WTC11 (cell line): ENCODE results near the gene CLIC5. TPM values are rescaled to one million over a fixed set of nuclear protein-coding genes. Genes with fewer than 3 reads are reported as not detected.

Experiments used
- ATAC-seq: fragments of 200-7000 bp; cut with Tn5 transposase; 2 replicates; pipeline ENCODE4 v1.10.0; 2021; ENCODE audit warnings: mild to moderate bottlenecking, moderate library complexity
- CTCF ChIA-PET: fragments of 300-600 bp; sonication (Branson Sonifier 250); formaldehyde crosslinking; loops from one replicate; lab custom pipeline; 2021; ENCODE audit warnings: antibody characterized with exemption; lab: Charles Lee
- POLR2A ChIA-PET: fragments of 350-600 bp; sonication (Branson Sonifier 250); formaldehyde crosslinking; loops from one replicate; lab custom pipeline; 2021; ENCODE audit warnings: antibody characterized with exemption; lab: Charles Lee
- DNase-seq: peaks from one replicate; pipeline ENCODE4 v3.0.0; 2021; ENCODE audit warnings: low spot score
- H3K27ac Mint-ChIP-seq: 2 replicates; pipeline ENCODE4 v1.8.0; 2021; ENCODE audit warnings: mixed read lengths
- H3K27me3 Mint-ChIP-seq: 2 replicates; pipeline ENCODE4 v1.8.0; 2021; ENCODE audit warnings: low read depth, mild to moderate bottlenecking, moderate library complexity, mixed read lengths
- H3K36me3 Mint-ChIP-seq: 2 replicates; pipeline ENCODE4 v1.8.0; 2021; ENCODE audit warnings: mixed read lengths
- H3K4me1 Mint-ChIP-seq: 2 replicates; pipeline ENCODE4 v1.8.0; 2022; ENCODE audit warnings: mixed read lengths
- H3K4me3 Mint-ChIP-seq: 2 replicates; pipeline ENCODE4 v1.8.0; 2021; ENCODE audit warnings: mild to moderate bottlenecking, moderate library complexity, mixed read lengths
- H3K9me3 Mint-ChIP-seq: 2 replicates; pipeline ENCODE4 v1.8.0; 2021; ENCODE audit warnings: mixed read lengths
- ATF2 ChIP-seq: sonication (generic); formaldehyde crosslinking; IDR thresholded peaks from 2 replicates; pipeline ENCODE4 v1.8.1; 2022; ENCODE audit warnings: low read depth, missing genetic modification reagents, borderline replicate concordance
- ATF6 ChIP-seq: sonication (generic); formaldehyde crosslinking; IDR thresholded peaks from 2 replicates; pipeline ENCODE4 v1.8.1; 2023; ENCODE audit warnings: mild to moderate bottlenecking, missing genetic modification reagents
- EMX1 ChIP-seq: fragments of 250-450 bp; sonication (Bioruptor Pico); IDR thresholded peaks from 2 replicates; pipeline ENCODE4 v1.8.0; 2021; ENCODE audit warnings: mild to moderate bottlenecking
- FOXK1 ChIP-seq: sonication (generic); formaldehyde crosslinking; IDR thresholded peaks from 2 replicates; pipeline ENCODE4 v1.8.0; 2022; ENCODE audit warnings: mild to moderate bottlenecking, moderate library complexity, missing genetic modification reagents
- HMGXB4 ChIP-seq: sonication (generic); formaldehyde crosslinking; IDR thresholded peaks from 2 replicates; pipeline ENCODE4 v1.8.1; 2023; ENCODE audit warnings: mild to moderate bottlenecking, moderate library complexity, missing genetic modification reagents
- IRF2 ChIP-seq: sonication (generic); formaldehyde crosslinking; IDR thresholded peaks from 2 replicates; pipeline ENCODE4 v1.8.0; 2022; ENCODE audit warnings: low read depth, missing genetic modification reagents, borderline replicate concordance
- JUN ChIP-seq: sonication (generic); formaldehyde crosslinking; IDR thresholded peaks from 2 replicates; pipeline ENCODE4 v1.8.0; 2023; ENCODE audit warnings: mild to moderate bottlenecking, missing genetic modification reagents
- KAT7 ChIP-seq: sonication (generic); formaldehyde crosslinking; IDR thresholded peaks from 2 replicates; pipeline ENCODE4 v1.8.1; 2023; ENCODE audit warnings: missing genetic modification reagents, mild to moderate bottlenecking, borderline replicate concordance
- MAX ChIP-seq: sonication (generic); formaldehyde crosslinking; IDR thresholded peaks from 2 replicates; pipeline ENCODE4 v1.8.0; 2022; ENCODE audit warnings: mild to moderate bottlenecking, missing genetic modification reagents
- MLX ChIP-seq: sonication (generic); formaldehyde crosslinking; IDR thresholded peaks from 2 replicates; pipeline ENCODE4 v1.8.1; 2023; ENCODE audit warnings: mild to moderate bottlenecking, missing genetic modification reagents, moderate library complexity
- NFATC4 ChIP-seq: fragments of 250-450 bp; sonication (Bioruptor Pico); IDR thresholded peaks from 2 replicates; pipeline ENCODE4 v1.9.0; 2021; ENCODE audit warnings: mild to moderate bottlenecking
- NFYB ChIP-seq: sonication (generic); formaldehyde crosslinking; conservative IDR thresholded peaks from 2 replicates; pipeline ENCODE4 v1.8.0; 2022; ENCODE audit warnings: low read depth, missing genetic modification reagents
- STAT6 ChIP-seq: sonication (generic); formaldehyde crosslinking; conservative IDR thresholded peaks from 2 replicates; pipeline ENCODE4 v1.8.1; 2023; ENCODE audit warnings: mild to moderate bottlenecking, low read depth, missing genetic modification reagents, moderate library complexity
- USF2 ChIP-seq: sonication (generic); formaldehyde crosslinking; IDR thresholded peaks from 2 replicates; pipeline ENCODE4 v1.8.1; 2023; ENCODE audit warnings: mild to moderate bottlenecking, missing genetic modification reagents, moderate library complexity
- ZBTB43 ChIP-seq: sonication (generic); formaldehyde crosslinking; IDR thresholded peaks from 2 replicates; pipeline ENCODE4 v1.8.1; 2023; ENCODE audit warnings: mild to moderate bottlenecking, missing genetic modification reagents
- ZNF121 ChIP-seq: sonication (generic); formaldehyde crosslinking; IDR thresholded peaks from 2 replicates; pipeline ENCODE4 v1.8.0; 2023; ENCODE audit warnings: missing genetic modification reagents
- ZNF232 ChIP-seq: sonication (generic); formaldehyde crosslinking; IDR thresholded peaks from 2 replicates; pipeline ENCODE4 v1.8.0; 2022; ENCODE audit warnings: mild to moderate bottlenecking, missing genetic modification reagents
- ZNF671 ChIP-seq: fragments of 250-450 bp; sonication (Bioruptor Pico); IDR thresholded peaks from 2 replicates; pipeline ENCODE4 v1.8.0; 2021; ENCODE audit warnings: mild to moderate bottlenecking
- total RNA-seq: library from RNA; stranded (reverse); gene quantifications from 3 replicates; pipeline ENCODE4 v1.2.3, GENCODE V29; 2021

Gene CLIC5
- total RNA-seq, 1 experiment from 2014 or later: 0.22 TPM

- TF ChIP-seq MLX (CRISPR knock-in tag) (no peak), JUN (CRISPR knock-in tag) (no peak), ZNF121 (CRISPR knock-in tag) (no peak)
Observed at GRCh38 chr6:46035242-46035641, 19.6 kb upstream of the CLIC5 start (continued).

- ChIA-PET CTCF (interaction anchor here (0.6 to 1.0 kb wide), 2 partner anchors 102 to 311 kb away, joined by 3 to 4 read pairs; no protein-coding TSS in a partner anchor), POLR2A (interaction anchor here (0.6 kb wide), 1 partner anchor 68 kb away, joined by 5 read pairs; no protein-coding TSS in a partner anchor)
- Mint-ChIP-seq H3K9me3 (no peaks in the 10 kb centered on the region), H3K4me1 (peaks cover 12% of the 10 kb centered on the region), H3K36me3 (no peaks in the 10 kb centered on the region), H3K27ac (peak overlapping the region; percentile 77), H3K27me3 (no peaks in the 10 kb centered on the region), H3K4me3 (no peak overlapping the region)
- DNase-seq: no peak
- no peak for TF ChIP-seq STAT6
- no peak for TF ChIP-seq ZBTB43
- no peak for TF ChIP-seq HMGXB4 (CRISPR knock-in tag)
- no peak for TF ChIP-seq NFYB (CRISPR knock-in tag)
- TF ChIP-seq EMX1 (CRISPR knock-in tag): no peak
- no peak for TF ChIP-seq USF2
- no peak for TF ChIP-seq ATF2 (CRISPR knock-in tag)
- TF ChIP-seq ZNF671 (CRISPR knock-in tag): no peak
- no peak for TF ChIP-seq ZNF232
- TF ChIP-seq, all 79 proteins: peak for 0
- peak; percentile 47; the same call in 1 of the 2 replicates for ATAC-seq
Observed at GRCh38 chr6:46032110-46032998, 16.7 kb upstream of the CLIC5 start.

GRCh38 chr6:46029602-46030001 is 13.9 kb upstream of the CLIC5 start:
- POLR2A ChIA-PET: interaction anchor here (0.6 kb wide), 1 partner anchor 12 kb away, joined by 3 read pairs; no protein-coding TSS in a partner anchor
- Mint-ChIP-seq H3K36me3 (no peaks in the 10 kb centered on the region), H3K27ac (no peak overlapping the region), H3K4me3 (no peak overlapping the region), H3K4me1 (peaks cover 14% of the 10 kb centered on the region), H3K9me3 (peaks cover 1% of the 10 kb centered on the region; the same call in 1 of the 2 replicates), H3K27me3 (no peaks in the 10 kb centered on the region)
- ATAC-seq (no peak), DNase-seq (no peak)
- CTCF ChIA-PET: no interaction called here
- no peak for TF ChIP-seq IRF2 (CRISPR knock-in tag)
- no peak for TF ChIP-seq KAT7 (CRISPR knock-in tag)
- no peak for TF ChIP-seq FOXK1 (CRISPR knock-in tag)
- no peak for TF ChIP-seq ATF6
- no peak for TF ChIP-seq NFATC4 (CRISPR knock-in tag)
- no peak for TF ChIP-seq MAX (CRISPR knock-in tag)
